Activated CD8-positive, alpha-beta memory T cell treated with anti-CD3 and anti-CD28 coated beads for 36 hours (primary cell): ENCODE data around the gene CSNK1G1. TPM values are rescaled to one million over a fixed set of nuclear protein-coding genes. Genes with fewer than 3 reads are reported as not detected.

ENCODE experiments used
- CTCF ChIA-PET: fragments of 350-600 bp; sonication (Branson Sonifier 250); formaldehyde crosslinking; loops from one replicate; lab custom pipeline; 2021; ENCODE audit warnings: antibody characterized with exemption; lab: Charles Lee
- POLR2A ChIA-PET: fragments of 350-600 bp; sonication (Branson Sonifier 250); formaldehyde crosslinking; loops from one replicate; lab custom pipeline; 2021; ENCODE audit warnings: antibody characterized with exemption; lab: Charles Lee
- total RNA-seq, 2 experiments: library from RNA; stranded (reverse); gene quantifications; one replicate each; pipeline ENCODE4 v1.2.3, GENCODE V29; 2021

Gene CSNK1G1
- total RNA-seq, 2 experiments from 2014 or later: 21.3 to 21.6 TPM

- CTCF ChIA-PET: interaction anchor here (0.5 to 0.6 kb wide), 2 partner anchors 178 to 460 kb away, joined by 3 read pairs; no protein-coding TSS in a partner anchor
- POLR2A ChIA-PET: interaction anchor here (0.5 kb wide), 1 partner anchor 455 kb away, joined by 4 read pairs; no protein-coding TSS in a partner anchor
Measured at GRCh38 chr15:64180235-64180824, 175.6 kb downstream of the CSNK1G1 start.

DNA sequence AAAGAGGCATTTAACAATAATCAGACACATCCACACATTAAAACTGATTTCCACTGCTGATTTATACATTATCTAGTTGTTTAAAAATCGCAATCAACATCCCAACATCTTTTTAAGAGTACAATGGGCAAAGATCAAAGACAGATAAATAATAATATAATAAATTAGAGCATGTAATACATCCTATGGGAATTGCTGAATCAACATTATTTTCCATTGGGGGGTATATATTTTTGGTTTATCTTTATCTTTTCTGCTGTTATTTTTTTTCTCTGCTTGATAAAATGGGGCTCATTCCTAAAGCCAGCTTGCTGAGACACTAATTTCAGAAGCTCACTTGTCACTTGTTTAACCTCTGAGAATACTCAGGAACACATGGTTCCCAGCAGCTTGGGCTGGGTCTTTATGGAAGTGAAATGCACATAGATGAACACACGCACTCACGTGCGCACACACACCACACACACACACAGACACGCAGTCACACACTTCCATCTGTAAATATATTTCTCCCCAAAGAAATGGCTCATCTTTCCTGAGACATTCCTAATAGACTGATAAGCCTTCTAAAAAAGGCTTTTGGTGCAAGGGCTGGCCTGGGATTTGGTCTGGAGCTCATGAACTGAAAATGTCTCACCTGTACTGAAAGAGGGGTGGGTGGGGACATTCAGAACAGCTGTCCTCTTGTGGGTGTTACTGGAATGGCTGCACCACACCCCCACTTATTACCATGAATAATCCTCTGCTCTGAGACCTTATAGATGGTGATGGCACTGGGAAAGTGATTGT lies 189.7 kb downstream of the CSNK1G1 start:
- POLR2A ChIA-PET: no interaction called here
- CTCF ChIA-PET: interaction anchor here (0.6 to 2.0 kb wide), 2 partner anchors 13 kb away, joined by 3 to 6 read pairs; no protein-coding TSS in a partner anchor

DNA sequence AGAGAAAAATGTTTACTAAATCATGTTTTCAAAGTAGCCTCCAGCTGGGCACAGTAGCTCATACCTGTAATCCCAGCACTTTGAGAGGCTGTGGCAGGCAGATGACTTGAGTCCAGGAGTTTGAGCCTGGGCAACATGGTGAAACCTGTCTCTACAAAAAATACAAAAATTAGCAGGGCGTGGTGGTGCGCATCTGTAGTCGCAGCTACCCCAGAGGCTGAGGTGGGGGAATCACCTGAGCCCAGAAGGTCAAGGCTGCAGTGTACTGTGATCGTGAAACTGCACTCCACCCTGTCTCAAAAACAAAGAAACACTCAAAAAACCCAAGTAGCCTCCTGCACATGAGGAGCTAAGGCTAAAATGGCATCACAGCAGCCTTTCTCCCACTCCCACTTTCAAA lies 191.5 kb downstream of the CSNK1G1 start:
- POLR2A ChIA-PET: interaction anchor here (1.0 kb wide), 1 partner anchor 216 kb away, joined by 3 read pairs; no protein-coding TSS in a partner anchor
- CTCF ChIA-PET: interaction anchor here (2.0 kb wide), 1 partner anchor 11 kb away, joined by 6 read pairs; no protein-coding TSS in a partner anchor

- CTCF ChIA-PET: interaction anchor here (1.4 to 2.8 kb wide), 3 partner anchors 11 to 25 kb away, joined by 5 to 23 read pairs (median 6); partner anchors contain the start of gene SNX22
- POLR2A ChIA-PET: interaction anchor here (0.6 to 1.2 kb wide), 5 partner anchors 10 to 216 kb away, joined by 3 to 5 read pairs (median 3); no protein-coding TSS in a partner anchor
Measured at GRCh38 chr15:64163659-64164362, 192.2 kb downstream of the CSNK1G1 start.

DNA sequence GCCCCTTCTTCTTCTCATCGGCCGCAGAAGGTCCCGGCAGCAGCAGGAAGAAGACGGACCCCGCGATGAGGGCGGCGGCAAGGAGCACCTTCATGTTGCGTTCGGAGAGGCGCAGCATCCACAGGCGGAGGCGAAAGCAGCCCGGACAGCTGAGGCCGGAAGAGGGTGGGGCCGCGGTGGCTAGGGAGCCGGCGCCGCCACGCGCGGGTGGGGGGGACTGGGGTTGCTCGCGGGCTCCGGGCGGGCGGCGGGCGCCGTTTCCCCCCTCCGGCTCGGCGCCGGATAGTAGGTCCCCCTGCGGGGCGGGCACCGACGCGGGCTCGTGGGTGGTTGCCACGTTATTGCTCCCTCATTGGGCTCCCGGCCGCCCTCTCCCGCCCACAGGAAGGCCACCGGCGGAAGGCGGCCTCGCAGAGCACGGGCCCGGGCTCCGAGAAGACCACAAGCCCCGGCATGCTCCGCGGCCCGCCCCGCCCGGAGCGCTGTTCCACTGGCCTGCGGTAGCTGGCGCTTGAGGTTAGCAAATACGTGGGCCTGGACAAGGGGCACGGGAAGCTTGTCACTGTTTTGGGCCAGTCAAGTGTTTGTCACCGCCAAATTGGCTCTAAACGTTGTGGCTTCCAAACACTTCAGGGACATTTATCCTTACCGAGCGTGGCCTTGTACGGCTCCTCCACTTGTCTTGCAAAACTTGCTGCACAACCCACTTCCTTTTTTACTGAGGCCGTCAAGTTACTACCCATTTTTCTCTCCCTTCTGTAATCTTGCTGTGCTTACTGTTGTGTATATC lies 192.9 kb downstream of the CSNK1G1 start, which contains the start of gene PPIB:
Gene PPIB, minus strand, starts transcription at position 154 of the 790 bp plus-strand sequence. Its CDS starts 36 bp downstream, at position 118.
- ChIA-PET CTCF (interaction anchor here (0.6 to 2.8 kb wide), 5 partner anchors 10 to 260 kb away, joined by 3 to 23 read pairs (median 5); partner anchors contain the start of genes PCLAF and SNX22), POLR2A (interaction anchor here (0.6 to 1.2 kb wide), 4 partner anchors 9 to 1354 kb away, joined by 3 to 5 read pairs (median 4); no protein-coding TSS in a partner anchor)

DNA sequence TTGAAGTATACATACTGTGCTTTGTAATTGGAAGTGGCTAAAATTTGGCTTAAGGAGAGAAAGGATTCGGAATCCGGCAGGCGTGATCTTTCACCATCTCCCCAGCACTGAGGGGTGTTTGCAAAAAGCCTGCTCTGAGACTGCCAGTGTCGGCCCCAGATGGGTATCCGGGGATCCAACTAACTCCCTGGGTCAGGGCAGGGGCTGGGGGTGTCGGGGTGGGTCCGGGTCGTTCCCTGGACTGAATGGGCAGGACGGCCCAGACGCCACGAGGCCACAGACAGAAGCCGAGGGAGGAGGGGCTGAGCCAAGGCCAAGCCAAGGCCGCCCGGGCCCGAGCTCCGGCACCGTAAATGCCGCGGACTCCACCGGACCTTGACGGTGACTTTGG lies 193.5 kb downstream of the CSNK1G1 start:
- CTCF ChIA-PET: interaction anchor here (1.1 to 2.8 kb wide), 2 partner anchors 10 to 51 kb away, joined by 3 to 23 read pairs; partner anchors contain the start of gene SNX22

DNA sequence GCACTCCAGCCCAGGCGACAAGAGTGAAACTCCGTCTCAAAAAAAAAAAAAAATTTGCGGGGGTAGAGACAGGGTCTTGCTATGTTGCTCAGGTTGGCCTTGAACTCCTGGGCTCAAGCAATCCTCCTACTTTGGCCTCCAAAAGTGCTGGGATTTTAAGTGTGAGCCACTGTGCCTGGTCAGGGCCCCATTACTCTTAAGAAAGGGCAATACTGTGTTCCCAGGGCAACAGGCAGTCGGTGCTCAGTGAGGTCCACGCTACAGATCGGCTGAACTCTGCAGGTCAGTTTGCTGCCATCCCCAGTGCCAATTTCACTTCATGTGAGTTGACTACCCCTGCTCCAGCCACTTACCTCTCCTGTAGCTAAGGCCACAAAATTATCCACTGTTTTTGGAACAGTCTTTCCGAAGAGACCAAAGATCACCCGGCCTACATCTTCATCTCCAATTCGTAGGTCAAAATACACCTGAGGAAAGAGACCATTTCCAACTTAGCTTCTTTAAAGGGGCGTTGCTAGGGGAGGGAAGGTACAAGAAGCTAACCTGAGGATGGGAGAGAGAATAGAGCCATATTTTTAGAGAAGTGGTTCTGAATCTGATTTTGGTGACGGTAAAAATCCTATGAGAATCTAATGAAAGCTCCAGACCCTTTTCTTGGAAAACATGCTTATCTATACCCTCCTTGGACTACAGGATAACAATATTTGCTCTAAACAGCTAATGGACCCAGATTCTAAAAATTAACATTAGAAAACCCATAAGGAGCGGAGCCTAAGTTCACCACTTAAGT lies 194.1 kb downstream of the CSNK1G1 start:
- CTCF ChIA-PET: interaction anchor here (1.1 to 2.8 kb wide), 2 partner anchors 9 to 50 kb away, joined by 3 to 23 read pairs; partner anchors contain the start of gene SNX22
- POLR2A ChIA-PET: interaction anchor here (0.5 to 1.0 kb wide), 3 partner anchors 8 to 195 kb away, joined by 3 to 6 read pairs (median 4); partner anchors contain the start of gene SNX22

More for the DNA sequence above, 193.5 kb downstream of the CSNK1G1 start:
- POLR2A ChIA-PET: interaction anchor here (0.6 to 1.2 kb wide), 4 partner anchors 8 to 1354 kb away, joined by 3 to 6 read pairs (median 4); no protein-coding TSS in a partner anchor

GRCh38 chr15:64158363-64159134 lies 197.4 kb downstream of the CSNK1G1 start:
- CTCF ChIA-PET: no interaction called here

DNA sequence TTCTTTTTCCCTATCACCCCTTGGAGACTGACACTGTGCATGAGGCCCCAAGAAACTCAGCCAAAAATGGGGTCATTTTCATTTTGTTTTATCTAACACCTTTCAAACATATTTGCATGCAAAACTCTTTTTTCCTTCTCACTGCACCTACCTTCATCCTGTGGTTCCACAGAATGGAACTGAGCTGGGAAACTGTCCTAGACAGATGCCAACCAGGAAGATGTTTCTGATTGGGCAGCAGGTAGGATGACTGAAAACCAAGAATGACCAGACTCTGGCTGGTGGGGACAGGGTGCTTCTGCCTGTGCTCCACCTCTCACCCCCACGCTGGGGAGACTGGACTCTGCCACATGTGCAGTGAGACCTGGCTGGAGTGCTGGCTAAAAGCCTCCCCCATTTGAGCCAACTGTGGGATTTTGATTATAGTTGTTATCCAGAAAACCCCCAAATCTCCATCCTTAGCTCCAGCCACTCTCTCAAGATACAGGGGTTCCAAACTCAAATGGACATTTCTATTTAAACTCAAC lies 198.3 kb downstream of the CSNK1G1 start:
- CTCF ChIA-PET: no interaction called here
- POLR2A ChIA-PET: no interaction called here

More at GRCh38 chr15:64158363-64159134, 197.4 kb downstream of the CSNK1G1 start:
- POLR2A ChIA-PET: no interaction called here

- ChIA-PET POLR2A (no interaction called here), CTCF (no interaction called here)
Measured at GRCh38 chr15:64156652-64157331, 199.2 kb downstream of the CSNK1G1 start.

- ChIA-PET POLR2A (interaction anchor here (0.7 kb wide), 1 partner anchor 171 kb away, joined by 3 read pairs; no protein-coding TSS in a partner anchor), CTCF (interaction anchor here (0.7 kb wide), 1 partner anchor 169 kb away, joined by 3 read pairs; no protein-coding TSS in a partner anchor)
Measured at GRCh38 chr15:64155802-64156651, 199.9 kb downstream of the CSNK1G1 start.

DNA sequence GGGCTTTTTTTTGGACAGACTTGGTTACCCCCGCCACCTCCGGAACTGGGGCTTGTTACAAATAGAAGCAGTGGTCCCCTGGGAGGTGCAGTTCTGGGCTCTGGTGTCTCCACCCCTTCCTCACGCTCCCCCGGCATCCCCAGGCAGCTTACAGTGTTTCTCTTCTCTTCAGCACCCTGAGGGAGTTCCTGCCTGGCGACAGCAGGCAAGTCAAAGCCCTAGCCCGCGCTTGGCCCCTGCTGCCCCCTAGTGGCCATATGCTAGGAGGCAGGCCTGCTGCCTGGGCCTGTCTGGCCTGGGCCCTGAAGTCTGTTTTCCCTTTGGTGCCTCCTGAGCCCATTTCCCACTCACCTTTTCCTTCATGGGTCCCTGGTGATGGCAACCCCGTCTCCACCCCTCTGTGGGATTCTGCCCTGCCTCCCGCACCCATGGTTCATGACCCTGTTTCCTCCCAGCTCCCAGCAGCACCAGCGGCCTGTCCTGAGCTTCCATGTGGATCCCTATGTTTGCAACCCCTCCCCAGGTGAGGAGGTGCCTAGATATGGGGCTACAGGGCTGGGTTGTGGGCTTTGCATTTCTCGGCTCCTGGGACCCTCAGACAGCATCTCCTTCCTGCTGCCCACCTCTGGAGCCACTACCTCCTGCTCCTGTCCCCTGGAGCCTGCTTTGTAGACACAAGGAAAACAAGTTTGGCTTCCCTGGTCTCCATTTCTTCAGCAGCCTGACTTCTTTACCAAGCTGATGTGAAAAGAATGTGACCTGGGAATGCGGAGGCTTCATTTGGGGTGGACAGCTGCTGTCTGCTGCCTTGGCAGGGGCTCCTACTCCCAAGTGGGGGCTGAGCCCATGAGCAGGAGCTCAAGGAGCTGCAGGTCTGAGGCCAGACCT lies 202.2 kb downstream of the CSNK1G1 start:
- CTCF ChIA-PET: interaction anchor here (0.6 to 2.9 kb wide), 17 partner anchors 9 to 646 kb away, joined by 3 to 23 read pairs (median 3); partner anchors contain the start of genes CIAO2A, PPIB, SNX1 and TRIP4
- POLR2A ChIA-PET: interaction anchor here (0.6 to 1.3 kb wide), 4 partner anchors 8 to 234 kb away, joined by 3 to 6 read pairs (median 4); partner anchors contain the start of gene TRIP4
